Inflammatory macrophage treated with lipopolysaccharide for 1 hour (primary cell): ENCODE results near the gene LRIG1.
A peak's percentile ranks its signal among the peaks of the same experiment; 100 is the strongest.

Experiments
- DNase-seq, 2 donors: peaks; one replicate each; pipeline ENCODE4 v3.0.0-alpha.2; 2020 to 2022

The LRIG1 gene

GRCh38 chr3:66413151-66413751 is 87.6 kb downstream of the LRIG1 start:
- DNase-seq, result no peak

GRCh38 chr3:66411961-66412887 is 88.6 kb downstream of the LRIG1 start:
- no peak for DNase-seq

GRCh38 chr3:66411474-66411873 is 89.3 kb downstream of the LRIG1 start:
- no peak for DNase-seq

GRCh38 chr3:66410976-66411375 is 89.8 kb downstream of the LRIG1 start:
- DNase-seq, result no peak

- no peak for DNase-seq
Observed at GRCh38 chr3:66409771-66410754, 90.8 kb downstream of the LRIG1 start.

GRCh38 chr3:66407611-66408218 is 93.1 kb downstream of the LRIG1 start:
- peak; percentile 19 to 66 for DNase-seq

GRCh38 chr3:66406831-66407610 is 93.8 kb downstream of the LRIG1 start:
- no peak for DNase-seq

GRCh38 chr3:66406163-66406562 is 94.7 kb downstream of the LRIG1 start:
- no peak for DNase-seq

GRCh38 chr3:66405701-66406091 is 95.1 kb downstream of the LRIG1 start:
- DNase-seq, result no peak

GRCh38 chr3:66404903-66405700 is 95.7 kb downstream of the LRIG1 start:
- no peak for DNase-seq

GRCh38 chr3:66404197-66404596 is 96.6 kb downstream of the LRIG1 start:
- no peak for DNase-seq

GRCh38 chr3:66403323-66403990 is 97.4 kb downstream of the LRIG1 start:
- DNase-seq, result no peak

- DNase-seq, result no peak
Observed at GRCh38 chr3:66402596-66403290, 98.1 kb downstream of the LRIG1 start.

- DNase-seq, result no peak
Observed at GRCh38 chr3:66401675-66402491, 98.9 kb downstream of the LRIG1 start.

- DNase-seq, result no peak
Observed at GRCh38 chr3:66401157-66401550, 99.7 kb downstream of the LRIG1 start.

- DNase-seq, result no peak
Observed at GRCh38 chr3:66400411-66401156, 100.2 kb downstream of the LRIG1 start.

- DNase-seq, result no peak
Observed at GRCh38 chr3:66399529-66400232, 101.1 kb downstream of the LRIG1 start.
